ENCODE data around the gene ANK3.
A peak's percentile ranks its signal among the peaks of the same experiment; 100 is the strongest.

The ANK3 gene
- total RNA-seq, result 43.7 to 190 (median 118) reads per million in 9 experiments

- no peak within 1 kb of the TSS for H3K4me3 Mint-ChIP-seq
- H3K4me1 Mint-ChIP-seq (ENCODE audit: low read depth in 2 of 2), result peaks cover 9 to 25% of the 10 kb centered on the region in 2 donors
- ATAC-seq (replicated peaks) (no peak), DNase-seq (no peak)
- H3K27me3 Mint-ChIP-seq, result no peaks in the 10 kb centered on the region
- no peaks in the 10 kb centered on the region for H3K9me3 Mint-ChIP-seq
- no peaks in the 10 kb centered on the region for H3K36me3 Mint-ChIP-seq (ENCODE audit: insufficient read depth)
- no peak within 1 kb of the TSS for H3K27ac Mint-ChIP-seq
Measured at GRCh38 chr10:60389413-60390025, at the start of gene ANK3. TSS of gene ANK3 (minus strand) at chr10:60389875. CDS start at chr10:60389538, 337 bp downstream.

DNA sequence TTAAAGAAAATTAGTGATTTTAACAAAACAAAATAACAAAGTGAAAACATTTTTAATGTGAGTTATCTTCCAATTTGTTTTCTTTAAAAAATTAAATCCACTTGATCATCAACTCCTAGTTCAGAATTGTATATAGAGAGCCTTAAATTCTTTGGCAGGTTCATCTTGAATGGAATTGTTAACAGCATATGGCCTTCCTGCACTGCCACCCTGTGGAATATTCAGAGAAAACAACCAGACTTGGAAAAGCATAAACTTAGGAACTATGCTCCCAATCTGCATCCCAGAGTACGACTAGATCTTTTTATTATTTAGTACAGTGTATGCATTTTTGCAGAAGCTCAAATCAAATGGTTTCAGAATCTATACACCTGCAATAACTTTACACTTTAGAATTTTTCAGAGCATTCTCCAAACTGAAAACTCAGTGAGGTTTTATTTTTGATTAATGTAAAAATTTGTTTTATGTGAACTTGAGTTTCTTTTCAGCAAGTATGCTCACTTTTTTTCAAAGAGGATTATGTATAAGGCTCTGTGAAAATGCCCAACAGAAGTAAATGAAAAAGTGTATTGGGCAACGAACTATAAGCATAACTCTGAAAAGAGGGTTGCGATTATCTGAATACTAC, 44.9 kb upstream of the ANK3 start:
- ATAC-seq (replicated peaks), result no peak
- Mint-ChIP-seq H3K27ac (no peak overlapping the region), H3K9me3 (no peaks in the 10 kb centered on the region), H3K4me3 (no peak overlapping the region), H3K36me3 (ENCODE audit: insufficient read depth) (no peaks in the 10 kb centered on the region), H3K4me1 (ENCODE audit: low read depth in 2 of 2) (peaks cover 0 to 5% of the 10 kb centered on the region in 2 donors), H3K27me3 (no peaks in the 10 kb centered on the region)
- no peak for DNase-seq

DNA sequence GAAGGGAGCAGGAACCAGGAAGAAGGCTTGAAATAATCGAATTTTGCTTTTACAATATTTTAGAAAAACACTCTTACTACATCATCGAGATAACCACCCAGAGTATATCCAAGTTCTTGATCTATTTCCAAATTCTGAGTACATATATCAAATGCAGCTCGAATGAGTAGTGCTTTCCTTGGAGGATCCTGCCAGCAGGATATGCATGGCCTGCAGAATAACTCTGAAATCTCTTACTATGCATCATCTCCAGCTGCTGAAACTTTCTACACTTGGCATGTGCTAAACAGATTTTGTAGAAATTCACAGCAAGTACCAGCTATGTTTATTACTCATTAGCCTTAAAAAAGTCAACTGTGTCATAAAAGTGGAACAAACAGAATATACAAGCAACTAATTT, 44.0 kb upstream of the ANK3 start:
- H3K9me3 Mint-ChIP-seq, result no peaks in the 10 kb centered on the region
- no peak for ATAC-seq (replicated peaks)
- H3K36me3 Mint-ChIP-seq (ENCODE audit: insufficient read depth), result no peaks in the 10 kb centered on the region
- DNase-seq, result no peak
- H3K4me1 Mint-ChIP-seq (ENCODE audit: low read depth in 2 of 2), result peaks cover 0 to 5% of the 10 kb centered on the region in 2 donors
- H3K27ac Mint-ChIP-seq, result no peak overlapping the region
- H3K4me3 Mint-ChIP-seq, result no peak overlapping the region
- H3K27me3 Mint-ChIP-seq, result no peaks in the 10 kb centered on the region

DNA sequence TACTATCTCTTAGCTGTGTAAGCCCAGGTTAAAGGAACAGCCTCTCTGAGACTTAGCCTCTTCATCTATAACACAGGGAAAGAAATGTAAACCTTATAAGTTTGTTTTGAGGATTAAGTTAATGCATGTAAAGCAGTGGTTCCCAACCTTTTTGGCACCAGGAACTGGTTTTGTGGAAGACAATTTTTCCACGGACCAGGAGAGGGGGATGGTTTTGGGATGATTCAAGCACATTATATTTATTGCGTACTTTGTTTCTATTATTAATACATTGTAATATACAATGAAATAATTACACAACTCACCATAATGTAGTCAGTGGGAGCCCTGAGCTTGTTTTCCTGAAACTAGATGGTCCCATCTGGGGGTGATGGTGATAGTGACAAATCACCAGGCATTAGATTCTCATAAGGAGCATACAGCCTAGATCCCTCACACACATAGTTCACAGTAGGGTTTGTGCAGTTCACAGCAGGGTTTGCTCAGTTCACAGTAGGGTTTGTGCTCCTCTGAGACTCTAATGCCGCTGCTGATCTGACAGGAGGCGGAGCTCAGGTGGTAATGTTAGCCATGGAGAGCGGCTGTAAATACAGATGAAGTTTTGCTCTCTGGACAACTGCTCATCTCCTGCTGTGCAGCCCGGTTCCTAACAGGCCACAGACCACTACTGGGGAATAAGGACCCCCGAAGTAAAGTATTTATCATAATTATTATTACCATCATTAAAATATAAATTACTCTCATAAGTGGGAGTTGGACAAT, 41.3 kb upstream of the ANK3 start:
- DNase-seq (no peak), ATAC-seq (replicated peaks) (no peak)
- no peak overlapping the region for H3K4me3 Mint-ChIP-seq
- no peak overlapping the region for H3K27ac Mint-ChIP-seq
- H3K36me3 Mint-ChIP-seq (ENCODE audit: insufficient read depth), result no peaks in the 10 kb centered on the region
- H3K27me3 Mint-ChIP-seq, result no peaks in the 10 kb centered on the region
- H3K4me1 Mint-ChIP-seq (ENCODE audit: low read depth in 2 of 2), result peaks cover 0 to 5% of the 10 kb centered on the region in 2 donors
- no peaks in the 10 kb centered on the region for H3K9me3 Mint-ChIP-seq

DNA sequence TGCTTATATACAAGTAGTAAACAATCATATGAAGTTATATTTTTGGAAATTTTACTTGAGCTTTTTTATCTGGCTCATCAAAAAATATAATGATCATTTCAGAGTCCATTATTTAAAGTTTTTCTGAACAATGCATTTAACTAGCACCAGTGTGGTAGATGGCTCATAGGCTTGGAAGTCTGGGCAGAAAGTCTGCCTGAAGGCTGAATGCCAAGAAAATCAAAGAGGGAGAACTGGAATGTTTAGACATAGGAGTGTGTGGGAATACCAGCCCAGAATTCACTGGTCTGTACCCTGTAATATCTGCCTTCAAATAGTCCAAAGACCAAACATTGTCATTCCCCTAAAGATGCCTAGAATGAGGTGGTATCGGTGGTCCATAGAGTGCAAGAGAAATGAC, 40.3 kb upstream of the ANK3 start:
- Mint-ChIP-seq H3K27me3 (no peaks in the 10 kb centered on the region), H3K36me3 (ENCODE audit: insufficient read depth) (no peaks in the 10 kb centered on the region), H3K9me3 (no peaks in the 10 kb centered on the region), H3K27ac (no peak overlapping the region), H3K4me1 (ENCODE audit: low read depth in 2 of 2) (peaks cover 0 to 7% of the 10 kb centered on the region in 2 donors), H3K4me3 (no peak overlapping the region)
- DNase-seq (no peak), ATAC-seq (replicated peaks) (no peak)

DNA sequence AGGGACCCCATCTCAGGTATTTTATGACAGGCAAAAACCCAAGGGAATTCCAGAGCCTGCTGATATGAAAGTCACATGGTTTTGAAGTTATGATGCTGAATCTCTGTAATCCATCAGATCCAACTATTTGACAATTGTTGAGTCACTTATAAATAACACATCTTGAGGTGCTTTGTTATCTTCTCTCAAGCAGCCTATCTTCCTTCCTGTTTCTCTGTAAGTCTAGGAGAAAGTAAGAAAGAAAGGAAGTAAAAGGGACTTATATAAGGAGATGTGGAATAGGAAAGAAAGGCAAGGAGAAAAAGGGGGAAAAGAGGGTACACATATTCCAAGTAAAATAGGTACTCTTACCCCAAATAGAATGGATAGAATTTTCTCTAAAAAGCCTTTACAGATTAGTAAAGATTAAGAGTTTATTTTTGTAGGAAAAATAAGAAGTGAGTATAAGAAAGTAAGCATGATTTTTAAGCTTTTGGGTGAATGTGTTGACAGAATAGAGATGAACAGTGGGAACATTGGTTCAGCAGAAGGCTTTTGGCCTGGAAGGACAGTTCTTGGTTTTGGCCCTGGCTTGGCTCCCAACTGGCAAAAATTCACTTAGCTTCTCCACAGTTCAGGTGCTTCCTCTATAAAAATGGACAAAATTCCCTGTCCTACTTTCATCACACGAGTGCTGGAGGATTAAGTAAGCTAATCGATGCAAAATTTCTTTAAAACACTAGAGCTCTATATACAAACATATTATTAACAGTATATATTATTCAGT, 39.6 kb upstream of the ANK3 start:
- DNase-seq (no peak), ATAC-seq (replicated peaks) (no peak)
- Mint-ChIP-seq H3K9me3 (no peaks in the 10 kb centered on the region), H3K27me3 (no peaks in the 10 kb centered on the region), H3K4me1 (ENCODE audit: low read depth in 2 of 2) (peaks cover 0 to 10% of the 10 kb centered on the region in 2 donors), H3K4me3 (no peak overlapping the region), H3K36me3 (ENCODE audit: insufficient read depth) (no peaks in the 10 kb centered on the region), H3K27ac (no peak overlapping the region)

GRCh38 chr10:60428387-60428737, 38.7 kb upstream of the ANK3 start:
- no peak overlapping the region for H3K27ac Mint-ChIP-seq
- H3K36me3 Mint-ChIP-seq (ENCODE audit: insufficient read depth), result no peaks in the 10 kb centered on the region
- ATAC-seq (replicated peaks) (no peak), DNase-seq (no peak)
- no peaks in the 10 kb centered on the region for H3K27me3 Mint-ChIP-seq
- peaks cover 0 to 10% of the 10 kb centered on the region in 2 donors for H3K4me1 Mint-ChIP-seq (ENCODE audit: low read depth in 2 of 2)
- H3K9me3 Mint-ChIP-seq, result no peaks in the 10 kb centered on the region
- H3K4me3 Mint-ChIP-seq, result no peak overlapping the region

DNA sequence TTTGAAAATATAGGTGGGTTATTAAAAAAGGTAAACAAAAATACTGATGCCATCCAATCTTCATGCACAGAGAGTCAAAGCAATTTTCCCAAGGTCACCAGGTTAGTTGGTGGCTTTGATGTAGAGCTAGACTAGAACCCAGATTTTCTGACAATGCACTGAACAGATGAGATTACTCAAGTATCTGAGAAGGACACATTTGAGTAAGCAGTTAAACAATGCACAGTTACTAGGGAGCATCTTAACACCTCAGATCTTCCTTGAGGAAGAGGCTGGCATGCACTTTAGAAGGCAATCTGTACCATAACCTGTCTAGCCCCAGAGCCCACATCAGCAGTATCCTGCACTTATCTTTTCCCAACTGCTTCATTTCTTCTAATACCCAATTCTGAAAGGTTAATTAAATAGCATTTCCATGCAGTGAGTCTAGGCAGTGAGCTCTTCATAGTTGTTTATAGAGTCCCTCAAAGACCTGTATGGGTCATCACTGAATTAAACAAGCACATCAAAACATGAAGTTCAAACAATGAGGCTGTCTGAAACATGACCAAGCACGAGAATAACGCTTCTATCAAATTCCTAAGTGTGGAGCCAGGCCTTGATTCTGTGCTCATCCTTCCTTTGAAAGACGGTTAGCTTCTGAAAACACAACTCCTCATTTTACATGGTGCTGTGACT, 38.2 kb upstream of the ANK3 start:
- Mint-ChIP-seq H3K4me3 (no peak overlapping the region), H3K27me3 (no peaks in the 10 kb centered on the region), H3K36me3 (ENCODE audit: insufficient read depth) (no peaks in the 10 kb centered on the region), H3K4me1 (ENCODE audit: low read depth in 2 of 2) (peaks cover 0 to 10% of the 10 kb centered on the region in 2 donors), H3K9me3 (no peaks in the 10 kb centered on the region), H3K27ac (no peak overlapping the region)
- DNase-seq, result no peak
- no peak for ATAC-seq (replicated peaks)

DNA sequence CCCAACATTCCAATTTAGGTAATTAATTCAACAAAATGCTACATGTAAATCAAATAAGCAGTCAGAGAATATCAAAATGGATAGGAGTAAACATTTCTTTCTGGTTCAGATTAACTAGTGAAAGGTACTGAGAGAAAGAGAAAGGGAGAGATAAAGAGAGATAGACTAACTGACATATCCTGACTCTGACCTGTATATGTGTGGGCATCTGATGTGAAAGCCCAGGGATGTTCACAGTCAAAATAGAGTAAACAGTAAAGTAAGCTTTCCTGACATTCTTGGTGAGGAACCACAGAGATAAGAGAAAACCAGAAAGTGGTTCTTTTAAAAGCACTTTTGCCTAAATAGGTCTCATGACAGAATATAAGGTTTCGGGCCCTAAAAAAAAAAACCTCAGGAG, 37.5 kb upstream of the ANK3 start:
- ATAC-seq (replicated peaks) (no peak), DNase-seq (no peak)
- no peaks in the 10 kb centered on the region for H3K36me3 Mint-ChIP-seq (ENCODE audit: insufficient read depth)
- no peak overlapping the region for H3K4me3 Mint-ChIP-seq
- H3K27ac Mint-ChIP-seq, result no peak overlapping the region
- peaks cover 0 to 15% of the 10 kb centered on the region in 2 donors for H3K4me1 Mint-ChIP-seq (ENCODE audit: low read depth in 2 of 2)
- H3K9me3 Mint-ChIP-seq, result no peaks in the 10 kb centered on the region
- H3K27me3 Mint-ChIP-seq, result no peaks in the 10 kb centered on the region

DNA sequence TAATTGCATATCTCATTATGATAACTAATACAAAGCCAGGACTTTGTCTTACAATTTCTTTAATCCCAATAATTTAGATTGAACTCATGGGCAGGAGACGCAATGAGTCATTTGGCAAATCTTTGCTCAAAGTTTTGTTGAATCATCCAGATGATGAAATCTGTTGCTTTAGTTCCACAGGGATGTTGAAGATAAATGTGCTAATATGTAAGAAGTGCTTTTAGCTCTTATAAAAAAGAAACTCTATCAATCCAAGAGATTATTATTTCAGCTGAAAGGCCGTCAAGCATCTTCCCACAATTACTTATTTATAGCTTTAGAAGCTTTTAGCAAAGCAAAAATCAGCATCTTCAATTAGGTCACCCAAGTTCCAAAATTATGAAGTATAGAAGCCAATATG, 36.8 kb upstream of the ANK3 start:
- no peak for ATAC-seq (replicated peaks)
- Mint-ChIP-seq H3K27me3 (no peaks in the 10 kb centered on the region), H3K4me1 (ENCODE audit: low read depth in 2 of 2) (peaks cover 0 to 16% of the 10 kb centered on the region in 2 donors), H3K27ac (no peak overlapping the region), H3K4me3 (no peak overlapping the region), H3K36me3 (ENCODE audit: insufficient read depth) (no peaks in the 10 kb centered on the region), H3K9me3 (no peaks in the 10 kb centered on the region)
- no peak for DNase-seq

GRCh38 chr10:60425392-60426110, 35.9 kb upstream of the ANK3 start:
- Mint-ChIP-seq H3K27ac (no peak overlapping the region), H3K27me3 (no peaks in the 10 kb centered on the region), H3K9me3 (no peaks in the 10 kb centered on the region), H3K36me3 (ENCODE audit: insufficient read depth) (no peaks in the 10 kb centered on the region), H3K4me1 (ENCODE audit: low read depth in 2 of 2) (peaks cover 0 to 16% of the 10 kb centered on the region in 2 donors), H3K4me3 (no peak overlapping the region)
- no peak for ATAC-seq (replicated peaks)
- no peak for DNase-seq

DNA sequence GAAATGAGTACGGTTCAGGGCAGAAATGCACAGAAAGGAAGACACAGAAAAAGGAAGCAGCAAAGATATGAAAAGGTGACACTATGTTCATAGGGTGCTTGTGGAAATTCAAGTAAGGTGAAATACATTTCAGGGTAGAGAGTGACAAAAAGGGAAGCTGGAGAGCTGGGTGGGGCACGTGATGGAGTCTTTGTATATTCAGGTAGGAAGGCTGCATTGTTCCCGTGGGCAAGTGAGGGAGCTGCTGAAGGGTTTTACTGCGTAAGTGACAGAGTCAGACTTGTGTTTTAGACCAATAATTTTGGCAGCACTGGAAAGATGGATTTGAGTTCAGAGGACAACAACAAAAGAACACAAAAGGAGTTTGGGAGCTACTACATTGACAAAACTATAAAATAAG, 35.3 kb upstream of the ANK3 start:
- DNase-seq (no peak), ATAC-seq (replicated peaks) (no peak)
- Mint-ChIP-seq H3K27me3 (no peaks in the 10 kb centered on the region), H3K27ac (peak overlapping the region in 1 of 2 donors; percentile 28), H3K36me3 (ENCODE audit: insufficient read depth) (no peaks in the 10 kb centered on the region), H3K4me1 (ENCODE audit: low read depth in 2 of 2) (peaks cover 0 to 12% of the 10 kb centered on the region in 2 donors), H3K4me3 (no peak overlapping the region), H3K9me3 (no peaks in the 10 kb centered on the region)

All from effector memory CD8-positive, alpha-beta T cell (primary cell).